ENCODE measurements around the gene APOBEC4. TPM values are rescaled to one million over a fixed set of nuclear protein-coding genes. Genes with fewer than 3 reads are reported as not detected.

Gene APOBEC4
- total and polyA plus RNA-seq, 2 of the 13 experiments (the other 11 are each of a cell fraction or from before 2014, with no cell fraction given) = not detected

- no peak for TF ChIP-seq ZNF101 (CRISPR knock-in tag; IDR thresholded peaks at IDR 0.05; ENCODE audit: borderline replicate concordance, low read depth)
- no peak for TF ChIP-seq TERF1 (CRISPR knock-in tag; IDR thresholded peaks at IDR 0.05)
- TF ChIP-seq TFE3 (CRISPR knock-in tag; IDR thresholded peaks at IDR 0.05) = no peak
- no peak for TF ChIP-seq RARG (CRISPR knock-in tag; IDR thresholded peaks at IDR 0.05; ENCODE audit: low read depth)
- TF ChIP-seq NFYC (CRISPR knock-in tag; IDR thresholded peaks at IDR 0.05) = no peak
- TF ChIP-seq SNAPC5 (CRISPR knock-in tag; IDR thresholded peaks at IDR 0.05; ENCODE audit: borderline replicate concordance) = no peak
- TF ChIP-seq ZNF660 (CRISPR knock-in tag; IDR thresholded peaks at IDR 0.05; ENCODE audit: borderline replicate concordance, low read depth) = no peak
Measured at GRCh38 chr1:183602510-183602909, 50.6 kb downstream of the APOBEC4 start (continued).

GRCh38 chr1:183600634-183601033 lies 52.5 kb downstream of the APOBEC4 start:
- H3K9ac ChIP-seq (ENCODE audit: insufficient read depth, low read depth, low read length) = no peak overlapping the region
- no peak for ATAC-seq
- no peaks in the 10 kb centered on the region for H3K79me2 ChIP-seq (ENCODE audit: insufficient read depth, low read length)
- no peak for DNase-seq (ENCODE audit: low spot score)
- no peak for FAIRE-seq
- H3K36me3 ChIP-seq (replicated peaks in 1 of 2; ENCODE audit: control insufficient read depth in 1 of 2, insufficient read depth in 2 of 2, low read length in 2 of 2) = no peaks in the 10 kb centered on the region
- no TSS peak for BruUV-seq (replicated peaks)
- H4K20me1 ChIP-seq (ENCODE audit: insufficient read depth, low read length) = no peaks in the 10 kb centered on the region
- in situ Hi-C loops (cut with HindIII; ENCODE audit: extremely low pct_ligation_motif_present, low pct_unique_long_range_greater_than_20kb) = no loop called here
- CTCF ChIA-PET (ENCODE audit: low intra/inter-chr PET ratio, low total read pairs) = no interaction called here
- no peak overlapping the region for H3K27ac ChIP-seq (ENCODE audit: extremely low read length, insufficient read depth, low read length)
- intact Hi-C loops (cut with micrococcal nuclease; ENCODE audit: unreplicated experiment) = no loop called here
- no peak overlapping the region for H3K4me3 ChIP-seq (replicated peaks in 1 of 3; ENCODE audit: insufficient read depth in 1 of 3, low read depth in 2 of 3, low read length in 3 of 3)
- peaks cover 0 to 14% of the 10 kb centered on the region in 2 experiments; a peak in 1 of 5 replicates for H3K27me3 ChIP-seq (ENCODE audit: control insufficient read depth in 1 of 2, insufficient read depth in 2 of 2, low read length in 2 of 2)
- no peak overlapping the region for H3K4me2 ChIP-seq (ENCODE audit: low read depth, low read length)
- peaks cover 23% of the 10 kb centered on the region for H3K4me1 ChIP-seq (ENCODE audit: insufficient read depth, low read length)
- 86% methylated on average over 3 of the region's 3 CpGs for WGBS (ENCODE audit: low lambda C conversion rate)
- POLR2A ChIA-PET = no interaction called here
- no peak overlapping the region for H2AFZ ChIP-seq (ENCODE audit: low read length)
- TF ChIP-seq KDM4B (CRISPR knock-in tag; IDR thresholded peaks at IDR 0.05) (no peak), E2F5 (CRISPR knock-in tag; conservative IDR thresholded peaks at IDR 0.05) (no peak), ZNF564 (CRISPR knock-in tag; IDR thresholded peaks at IDR 0.05) (no peak), ZNF558 (CRISPR knock-in tag; IDR thresholded peaks at IDR 0.05; ENCODE audit: borderline replicate concordance) (no peak), FOXP4 (CRISPR knock-in tag; IDR thresholded peaks at IDR 0.05) (no peak)
- H3K9me3 ChIP-seq (ENCODE audit: low read length) = no peaks in the 10 kb centered on the region
